LHCN-M2 (cell line): ENCODE measurements around the gene LAMTOR5. TPM values are rescaled to one million over a fixed set of nuclear protein-coding genes. Genes with fewer than 3 reads are reported as not detected.
A peak's percentile ranks its signal among the peaks of the same experiment; 100 is the strongest.
"Not testable (repeated sequence)": the region's sequence is repeated elsewhere in the genome, so short reads cannot be mapped to it uniquely, and the experiment has no call there.

ENCODE experiments used
- DNase-seq: peaks from one replicate; pipeline ENCODE4 v3.0.0-alpha.2; 2012; ENCODE audit warnings: low read depth
- total RNA-seq: library from RNA; depleted of rRNA; stranded (reverse); fragments of >200 nt; gene quantifications from 2 replicates; pipeline ENCODE4 v1.2.3, GENCODE V29; 2014

LAMTOR5 gene
- total RNA-seq, 1 experiment from 2014 or later: 116 TPM

GRCh38 chr1:110428946-110429345 is 21.5 kb upstream of the LAMTOR5 start:
- DNase-seq: no peak

- DNase-seq: no peak
Measured at GRCh38 chr1:110426854-110427253, 19.4 kb upstream of the LAMTOR5 start.

GRCh38 chr1:110425612-110426152 is 18.2 kb upstream of the LAMTOR5 start:
- DNase-seq: no peak

GRCh38 chr1:110424699-110425611 is 17.5 kb upstream of the LAMTOR5 start:
- DNase-seq: no peak

- DNase-seq: peak; percentile 62
Measured at GRCh38 chr1:110420874-110421793, 13.6 kb upstream of the LAMTOR5 start.

GRCh38 chr1:110420023-110420662 is 12.6 kb upstream of the LAMTOR5 start:
- DNase-seq: no peak

GRCh38 chr1:110418729-110419128 is 11.2 kb upstream of the LAMTOR5 start:
- no peak for DNase-seq

GRCh38 chr1:110413045-110413444 is 5.6 kb upstream of the LAMTOR5 start:
- DNase-seq: not testable (repeated sequence)

GRCh38 chr1:110412576-110412975 is 5.1 kb upstream of the LAMTOR5 start:
- peak; percentile 68 for DNase-seq

GRCh38 chr1:110411173-110411735 is 3.8 kb upstream of the LAMTOR5 start:
- DNase-seq: no peak

- no peak for DNase-seq
Measured at GRCh38 chr1:110409316-110409715, 1.8 kb upstream of the LAMTOR5 start.

GRCh38 chr1:110408488-110408887 is 994 bp upstream of the LAMTOR5 start:
- DNase-seq: no peak

- not testable (repeated sequence) for DNase-seq
Measured at GRCh38 chr1:110406407-110406806, 1.1 kb downstream of the LAMTOR5 start.

- DNase-seq: no peak
Measured at GRCh38 chr1:110404401-110404800, 3.1 kb downstream of the LAMTOR5 start.

- no peak for DNase-seq
Measured at GRCh38 chr1:110403805-110404204, 3.7 kb downstream of the LAMTOR5 start.

GRCh38 chr1:110396259-110396958 is 11.1 kb downstream of the LAMTOR5 start:
- not testable (repeated sequence) for DNase-seq

- DNase-seq: no peak
Measured at GRCh38 chr1:110394493-110394820, 13.0 kb downstream of the LAMTOR5 start.

GRCh38 chr1:110393691-110394492 is 13.6 kb downstream of the LAMTOR5 start:
- DNase-seq: peak; percentile 75

- DNase-seq: no peak
Measured at GRCh38 chr1:110393286-110393685, 14.2 kb downstream of the LAMTOR5 start.
